Right atrium auricular region (tissue), 2 donors: Measurements from ENCODE around the gene DCDC1. TPM values are rescaled to one million over a fixed set of nuclear protein-coding genes. Genes with fewer than 3 reads are reported as not detected.
"Not testable (repeated sequence)": the region's sequence is repeated elsewhere in the genome, so short reads cannot be mapped to it uniquely, and the experiment has no call there.

Experiments used
- DNase-seq: peaks from one replicate; pipeline ENCODE4 v3.0.0-alpha.2; 2019; ENCODE audit warnings: low spot score
- H3K27ac ChIP-seq, 2 donors: fragments of 200-600 bp; sonication (generic); 1 replicate in 1 of 2; 2 replicates in 1 of 2; pipeline ENCODE4 v1.5.1; 2016 to 2019
- H3K27me3 ChIP-seq, 2 donors: fragments of 200-600 bp; sonication (generic); one replicate each; pipeline versions ENCODE4 v1.5.1 to v1.6.0; 2017 to 2019
- H3K36me3 ChIP-seq: fragments of 200-600 bp; sonication (generic); one replicate; pipeline ENCODE4 v1.5.1; 2016
- H3K4me1 ChIP-seq, 2 donors: fragments of 200-600 bp; sonication (generic); one replicate each; pipeline versions ENCODE4 v1.5.1 to v1.6.0; 2017 to 2019
- H3K4me3 ChIP-seq, 2 donors: fragments of 200-600 bp; sonication (generic); 1 replicate in 1 of 2; 2 replicates in 1 of 2; pipeline ENCODE4 v1.5.1; 2017 to 2019; ENCODE audit warnings: mild to moderate bottlenecking in 1 of 2, moderate library complexity in 1 of 2
- H3K9me3 ChIP-seq, 2 donors: fragments of 200-600 bp; sonication (generic); one replicate each; pipeline ENCODE4 v1.5.1; 2019
- CTCF ChIP-seq, 2 donors: fragments of 200-600 bp; sonication (generic); IDR thresholded peaks; one replicate each; pipeline ENCODE4 v1.5.1; 2019; ENCODE audit warnings: antibody characterized with exemption in 2 of 2
- total RNA-seq, 2 donors: library from RNA; depleted of rRNA; stranded (reverse); fragments of >200 nt; gene quantifications; one replicate each; pipeline ENCODE4 v1.1.0, GENCODE V29; 2016

Gene DCDC1
- total RNA-seq, 2 donors from 2014 or later = 0.15 to 0.24 TPM

DNA sequence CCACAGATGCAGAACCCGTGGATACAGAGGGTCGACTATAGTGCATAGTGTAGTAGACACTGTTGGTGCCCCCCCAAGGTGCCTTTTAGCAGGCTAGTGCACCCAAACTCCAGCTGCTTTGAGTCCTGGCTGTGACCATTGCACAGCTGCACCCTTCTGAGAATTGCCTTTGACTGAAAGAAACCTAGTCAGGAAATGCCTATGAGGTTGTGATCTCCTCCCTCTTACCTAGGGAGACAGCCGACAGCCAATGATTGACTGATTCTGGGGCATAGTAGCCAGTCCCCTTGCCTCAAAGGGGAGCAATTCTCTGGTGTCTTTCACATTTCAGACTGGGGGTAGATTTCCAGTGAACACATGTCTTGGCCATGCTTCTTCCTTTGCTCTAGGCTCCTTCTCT is 74.2 kb downstream of the DCDC1 start:
- H3K36me3 ChIP-seq = no peaks in the 10 kb centered on the region
- H3K4me3 ChIP-seq = no peak overlapping the region
- H3K27ac ChIP-seq = no peak overlapping the region
- TF ChIP-seq CTCF (IDR thresholded peaks at IDR 0.05) = no peak
- no peaks in the 10 kb centered on the region for H3K4me1 ChIP-seq
- H3K9me3 ChIP-seq = no peaks in the 10 kb centered on the region
- H3K27me3 ChIP-seq = no peaks in the 10 kb centered on the region
- no peak for DNase-seq

GRCh38 chr11:31273527-31273926 is 96.0 kb downstream of the DCDC1 start:
- not testable (repeated sequence) for DNase-seq, H3K27ac ChIP-seq, H3K4me1 ChIP-seq, H3K4me3 ChIP-seq, H3K27me3 ChIP-seq, H3K36me3 ChIP-seq
- H3K9me3 ChIP-seq = peaks cover 0 to 23% of the 10 kb centered on the region in 2 donors

DNA sequence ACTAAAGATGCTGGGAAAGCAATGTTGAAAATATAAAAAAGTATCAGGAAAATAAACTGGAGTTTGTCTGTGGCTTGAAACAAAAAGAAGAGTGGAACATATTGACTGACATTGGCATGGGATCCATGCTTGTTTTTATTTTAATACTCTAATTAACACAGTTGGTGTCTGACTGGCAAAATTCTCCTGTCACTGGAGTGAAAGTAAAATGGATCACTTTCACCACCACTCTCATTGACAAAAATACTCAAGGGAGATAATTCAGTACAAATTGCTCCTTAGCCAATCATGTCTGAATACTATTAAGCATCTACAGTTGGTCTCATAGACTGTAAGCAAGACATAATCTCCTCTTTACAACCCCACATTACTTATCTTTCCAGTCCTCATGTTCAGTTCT is 101.8 kb downstream of the DCDC1 start:
- no peaks in the 10 kb centered on the region for H3K36me3 ChIP-seq
- no peak overlapping the region for H3K4me3 ChIP-seq
- no peaks in the 10 kb centered on the region for H3K27me3 ChIP-seq
- no peak for TF ChIP-seq CTCF (IDR thresholded peaks at IDR 0.05)
- no peak for DNase-seq
- H3K4me1 ChIP-seq = no peaks in the 10 kb centered on the region
- H3K9me3 ChIP-seq = peaks cover 0 to 4% of the 10 kb centered on the region in 2 donors
- H3K27ac ChIP-seq = no peak overlapping the region

GRCh38 chr11:31264834-31265233 is 104.7 kb downstream of the DCDC1 start:
- Histone ChIP-seq H3K9me3 (no peaks in the 10 kb centered on the region), H3K36me3 (no peaks in the 10 kb centered on the region), H3K4me3 (no peak overlapping the region), H3K27ac (no peak overlapping the region), H3K4me1 (no peaks in the 10 kb centered on the region), H3K27me3 (no peaks in the 10 kb centered on the region)
- no peak for DNase-seq
- TF ChIP-seq CTCF (IDR thresholded peaks at IDR 0.05) = no peak

DNA sequence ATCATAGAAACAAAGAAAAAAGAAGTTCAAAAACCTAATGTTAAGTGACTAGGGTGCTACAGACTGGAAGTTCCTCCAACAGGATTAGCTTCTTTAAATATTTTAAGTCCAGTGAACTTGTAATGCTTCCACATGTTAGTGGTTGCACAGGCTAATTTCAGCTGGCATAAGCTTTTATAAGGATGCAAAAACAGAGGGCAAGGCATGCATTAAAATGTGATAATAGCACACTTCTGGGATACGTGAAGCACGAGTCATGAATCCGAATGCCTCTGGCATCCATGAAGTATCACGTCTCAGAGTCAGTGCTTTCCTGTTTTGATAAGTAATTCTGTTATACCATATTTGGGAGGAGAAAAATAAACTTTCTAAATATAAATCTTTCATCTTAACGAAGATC is 106.8 kb downstream of the DCDC1 start:
- Histone ChIP-seq H3K4me3 (no peak overlapping the region), H3K4me1 (no peaks in the 10 kb centered on the region), H3K27ac (no peak overlapping the region), H3K27me3 (no peaks in the 10 kb centered on the region), H3K9me3 (no peaks in the 10 kb centered on the region), H3K36me3 (no peaks in the 10 kb centered on the region)
- no peak for DNase-seq
- no peak for TF ChIP-seq CTCF (IDR thresholded peaks at IDR 0.05)

DNA sequence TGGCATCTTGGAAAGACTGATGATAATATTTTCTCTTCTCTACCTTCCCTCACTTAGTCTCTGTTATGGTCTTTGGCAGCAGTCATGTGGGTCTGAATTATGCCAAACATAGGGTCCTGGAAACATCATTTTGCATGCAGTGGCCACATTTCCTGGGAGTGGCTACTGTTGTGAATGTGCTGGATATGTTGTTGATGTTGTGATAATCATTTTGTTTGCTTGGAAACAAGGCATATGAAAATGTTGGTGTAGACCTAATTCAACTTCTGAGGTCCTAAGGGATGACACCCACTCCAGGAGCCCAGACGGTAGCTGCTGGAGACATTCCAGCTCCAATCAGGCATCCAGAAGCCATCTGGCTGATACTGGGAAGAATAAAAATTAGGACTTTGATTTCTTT is 109.7 kb downstream of the DCDC1 start:
- Histone ChIP-seq H3K9me3 (no peaks in the 10 kb centered on the region), H3K27me3 (no peaks in the 10 kb centered on the region), H3K4me1 (no peaks in the 10 kb centered on the region), H3K4me3 (no peak overlapping the region), H3K27ac (no peak overlapping the region), H3K36me3 (no peaks in the 10 kb centered on the region)
- TF ChIP-seq CTCF (IDR thresholded peaks at IDR 0.05) = no peak
- no peak for DNase-seq
